Measurements from ENCODE around the gene NEURL4. TPM values are rescaled to one million over a fixed set of nuclear protein-coding genes. Genes with fewer than 3 reads are reported as not detected.

Gene NEURL4
- total and polyA plus RNA-seq, 2 experiments from 2014 or later: 6.3 to 42.3 TPM

DNA sequence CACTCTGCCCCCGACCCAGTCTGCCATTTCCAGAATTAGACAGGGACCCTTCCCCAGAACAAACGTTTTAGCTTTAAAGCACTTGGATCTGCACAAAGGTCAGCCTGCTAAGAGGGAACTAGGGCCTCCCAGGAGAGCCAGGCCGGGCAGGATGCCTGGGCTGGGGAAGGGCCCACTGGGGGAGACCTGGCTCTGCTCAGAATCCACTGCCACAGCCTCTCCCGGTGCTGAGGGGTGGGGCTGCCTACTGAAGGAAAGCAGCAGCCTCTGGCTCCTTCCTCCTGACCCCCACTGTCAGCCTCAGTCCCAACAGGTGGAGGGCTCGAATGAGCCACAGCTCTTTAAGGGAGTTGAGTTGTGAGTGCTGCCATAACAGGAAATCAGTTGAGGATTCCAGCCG is 36.4 kb downstream of the NEURL4 start (continued):
- no peak for TF ChIP-seq CREB1 (CRISPR knock-in tag; IDR thresholded peaks at IDR 0.05; ENCODE audit: low read depth)
- TF ChIP-seq, protein P1, sequence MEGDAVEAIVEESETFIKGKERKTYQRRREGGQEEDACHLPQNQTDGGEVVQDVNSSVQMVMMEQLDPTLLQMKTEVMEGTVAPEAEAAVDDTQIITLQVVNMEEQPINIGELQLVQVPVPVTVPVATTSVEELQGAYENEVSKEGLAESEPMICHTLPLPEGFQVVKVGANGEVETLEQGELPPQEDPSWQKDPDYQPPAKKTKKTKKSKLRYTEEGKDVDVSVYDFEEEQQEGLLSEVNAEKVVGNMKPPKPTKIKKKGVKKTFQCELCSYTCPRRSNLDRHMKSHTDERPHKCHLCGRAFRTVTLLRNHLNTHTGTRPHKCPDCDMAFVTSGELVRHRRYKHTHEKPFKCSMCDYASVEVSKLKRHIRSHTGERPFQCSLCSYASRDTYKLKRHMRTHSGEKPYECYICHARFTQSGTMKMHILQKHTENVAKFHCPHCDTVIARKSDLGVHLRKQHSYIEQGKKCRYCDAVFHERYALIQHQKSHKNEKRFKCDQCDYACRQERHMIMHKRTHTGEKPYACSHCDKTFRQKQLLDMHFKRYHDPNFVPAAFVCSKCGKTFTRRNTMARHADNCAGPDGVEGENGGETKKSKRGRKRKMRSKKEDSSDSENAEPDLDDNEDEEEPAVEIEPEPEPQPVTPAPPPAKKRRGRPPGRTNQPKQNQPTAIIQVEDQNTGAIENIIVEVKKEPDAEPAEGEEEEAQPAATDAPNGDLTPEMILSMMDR (conservative IDR thresholded peaks at IDR 0.05; ENCODE audit: low read depth in 2 of 2): no peak

DNA sequence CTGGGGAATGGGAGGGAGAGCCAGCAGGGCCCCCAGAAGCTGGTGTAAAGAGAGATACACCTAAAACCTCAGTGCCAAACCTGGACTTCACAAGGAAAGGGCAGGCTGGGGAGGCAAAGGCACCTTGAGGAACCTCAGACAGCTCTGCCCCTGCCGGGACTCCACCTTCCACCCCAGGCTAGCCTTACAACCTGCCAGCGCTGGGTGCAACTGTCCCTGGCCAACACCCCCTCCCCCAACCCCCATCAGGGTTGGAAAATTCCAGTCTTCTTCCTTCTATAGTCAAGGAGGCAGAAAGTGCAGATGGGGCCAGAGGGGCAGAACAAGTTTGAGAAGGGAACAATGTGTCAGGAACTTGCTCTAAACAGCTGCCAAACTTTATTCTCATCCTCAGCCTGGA is 36.9 kb downstream of the NEURL4 start:
- TF ChIP-seq, protein P1 (conservative IDR thresholded peaks at IDR 0.05; ENCODE audit: low read depth in 2 of 2): no peak
- TF ChIP-seq EZH2phosphoT487 (IDR thresholded peaks at IDR 0.05; ENCODE audit: unreplicated experiment) (no peak), STAT1 (IDR thresholded peaks at IDR 0.05; ENCODE audit: unreplicated experiment) (no peak), EZH2 (IDR thresholded peaks at IDR 0.05; ENCODE audit: low read depth, unreplicated experiment) (no peak)
- TF ChIP-seq, protein P2, sequence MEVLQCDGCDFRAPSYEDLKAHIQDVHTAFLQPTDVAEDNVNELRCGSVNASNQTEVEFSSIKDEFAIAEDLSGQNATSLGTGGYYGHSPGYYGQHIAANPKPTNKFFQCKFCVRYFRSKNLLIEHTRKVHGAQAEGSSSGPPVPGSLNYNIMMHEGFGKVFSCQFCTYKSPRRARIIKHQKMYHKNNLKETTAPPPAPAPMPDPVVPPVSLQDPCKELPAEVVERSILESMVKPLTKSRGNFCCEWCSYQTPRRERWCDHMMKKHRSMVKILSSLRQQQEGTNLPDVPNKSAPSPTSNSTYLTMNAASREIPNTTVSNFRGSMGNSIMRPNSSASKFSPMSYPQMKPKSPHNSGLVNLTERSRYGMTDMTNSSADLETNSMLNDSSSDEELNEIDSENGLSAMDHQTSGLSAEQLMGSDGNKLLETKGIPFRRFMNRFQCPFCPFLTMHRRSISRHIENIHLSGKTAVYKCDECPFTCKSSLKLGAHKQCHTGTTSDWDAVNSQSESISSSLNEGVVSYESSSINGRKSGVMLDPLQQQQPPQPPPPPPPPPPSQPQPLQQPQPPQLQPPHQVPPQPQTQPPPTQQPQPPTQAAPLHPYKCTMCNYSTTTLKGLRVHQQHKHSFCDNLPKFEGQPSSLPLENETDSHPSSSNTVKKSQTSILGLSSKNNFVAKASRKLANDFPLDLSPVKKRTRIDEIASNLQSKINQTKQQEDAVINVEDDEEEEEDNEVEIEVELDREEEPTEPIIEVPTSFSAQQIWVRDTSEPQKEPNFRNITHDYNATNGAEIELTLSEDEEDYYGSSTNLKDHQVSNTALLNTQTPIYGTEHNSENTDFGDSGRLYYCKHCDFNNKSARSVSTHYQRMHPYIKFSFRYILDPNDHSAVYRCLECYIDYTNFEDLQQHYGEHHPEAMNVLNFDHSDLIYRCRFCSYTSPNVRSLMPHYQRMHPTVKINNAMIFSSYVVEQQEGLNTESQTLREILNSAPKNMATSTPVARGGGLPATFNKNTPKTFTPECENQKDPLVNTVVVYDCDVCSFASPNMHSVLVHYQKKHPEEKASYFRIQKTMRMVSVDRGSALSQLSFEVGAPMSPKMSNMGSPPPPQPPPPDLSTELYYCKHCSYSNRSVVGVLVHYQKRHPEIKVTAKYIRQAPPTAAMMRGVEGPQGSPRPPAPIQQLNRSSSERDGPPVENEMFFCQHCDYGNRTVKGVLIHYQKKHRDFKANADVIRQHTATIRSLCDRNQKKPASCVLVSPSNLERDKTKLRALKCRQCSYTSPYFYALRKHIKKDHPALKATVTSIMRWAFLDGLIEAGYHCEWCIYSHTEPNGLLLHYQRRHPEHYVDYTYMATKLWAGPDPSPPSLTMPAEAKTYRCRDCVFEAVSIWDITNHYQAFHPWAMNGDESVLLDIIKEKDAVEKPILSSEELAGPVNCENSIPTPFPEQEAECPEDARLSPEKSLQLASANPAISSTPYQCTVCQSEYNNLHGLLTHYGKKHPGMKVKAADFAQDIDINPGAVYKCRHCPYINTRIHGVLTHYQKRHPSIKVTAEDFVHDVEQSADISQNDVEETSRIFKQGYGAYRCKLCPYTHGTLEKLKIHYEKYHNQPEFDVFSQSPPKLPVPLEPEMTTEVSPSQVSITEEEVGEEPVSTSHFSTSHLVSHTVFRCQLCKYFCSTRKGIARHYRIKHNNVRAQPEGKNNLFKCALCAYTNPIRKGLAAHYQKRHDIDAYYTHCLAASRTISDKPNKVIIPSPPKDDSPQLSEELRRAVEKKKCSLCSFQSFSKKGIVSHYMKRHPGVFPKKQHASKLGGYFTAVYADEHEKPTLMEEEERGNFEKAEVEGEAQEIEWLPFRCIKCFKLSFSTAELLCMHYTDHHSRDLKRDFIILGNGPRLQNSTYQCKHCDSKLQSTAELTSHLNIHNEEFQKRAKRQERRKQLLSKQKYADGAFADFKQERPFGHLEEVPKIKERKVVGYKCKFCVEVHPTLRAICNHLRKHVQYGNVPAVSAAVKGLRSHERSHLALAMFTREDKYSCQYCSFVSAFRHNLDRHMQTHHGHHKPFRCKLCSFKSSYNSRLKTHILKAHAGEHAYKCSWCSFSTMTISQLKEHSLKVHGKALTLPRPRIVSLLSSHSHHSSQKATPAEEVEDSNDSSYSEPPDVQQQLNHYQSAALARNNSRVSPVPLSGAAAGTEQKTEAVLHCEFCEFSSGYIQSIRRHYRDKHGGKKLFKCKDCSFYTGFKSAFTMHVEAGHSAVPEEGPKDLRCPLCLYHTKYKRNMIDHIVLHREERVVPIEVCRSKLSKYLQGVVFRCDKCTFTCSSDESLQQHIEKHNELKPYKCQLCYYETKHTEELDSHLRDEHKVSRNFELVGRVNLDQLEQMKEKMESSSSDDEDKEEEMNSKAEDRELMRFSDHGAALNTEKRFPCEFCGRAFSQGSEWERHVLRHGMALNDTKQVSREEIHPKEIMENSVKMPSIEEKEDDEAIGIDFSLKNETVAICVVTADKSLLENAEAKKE (CRISPR knock-in tag; IDR thresholded peaks at IDR 0.05): no peak
- no peak overlapping the region for H2AFZ ChIP-seq
- H3K9me2 ChIP-seq (ENCODE audit: insufficient read depth): no peaks in the 10 kb centered on the region
- no peak for DNase-seq (ENCODE audit: low spot score)
- peaks cover 21% of the 10 kb centered on the region for H3K4me1 ChIP-seq (ENCODE audit: insufficient read depth)
- peaks cover 4% of the 10 kb centered on the region; the same call in 1 of the 2 replicates for H4K20me1 ChIP-seq (replicated peaks; ENCODE audit: insufficient read depth)
- H3K9me3 Mint-ChIP-seq: peaks cover 9% of the 10 kb centered on the region; the same call in 1 of the 3 replicates
- H3K4me1 Mint-ChIP-seq: peaks cover 37% of the 10 kb centered on the region
- peaks cover 23% of the 10 kb centered on the region for H3F3A ChIP-seq (replicated peaks; ENCODE audit: low read depth)
- H3K27me3 Mint-ChIP-seq (ENCODE audit: insufficient read depth, low read depth, poor library complexity): peaks cover 32% of the 10 kb centered on the region
- H3K27ac ChIP-seq (ENCODE audit: low read depth): no peak overlapping the region
- peaks cover 11% of the 10 kb centered on the region; the same call in 2 of the 3 replicates for H3K36me3 Mint-ChIP-seq (ENCODE audit: low read depth)
- no peak for ATAC-seq
- H3K4me3 Mint-ChIP-seq: no peak overlapping the region
- H3K79me2 ChIP-seq (replicated peaks; ENCODE audit: insufficient read depth): no peaks in the 10 kb centered on the region
- 0 out of 2 replicates have a peak overlapping the region, but pooled peaks have one; percentile 17 for H3K4me2 ChIP-seq
- no peak overlapping the region for H3K27ac Mint-ChIP-seq
- H3K36me3 ChIP-seq (ENCODE audit: insufficient read depth): no peaks in the 10 kb centered on the region
- no peak overlapping the region for H3K4me3 ChIP-seq
- H3K27me3 ChIP-seq (ENCODE audit: insufficient read depth): peaks cover 18% of the 10 kb centered on the region

All from GM23338 (cell line).